Activated T-cell treated with anti-CD3 and anti-CD28 coated beads, Interleukin-2, amount 50 U/mL, for 24 hours (primary cell): ENCODE measurements around the gene CLDN7.
A peak's percentile ranks its signal among the peaks of the same experiment; 100 is the strongest.

ENCODE experiments used
- DNase-seq: peaks from one replicate; pipeline ENCODE4 v3.0.0-alpha.2; 2020
- H3K27ac Mint-ChIP-seq: 2 replicates; pipeline ENCODE4 v1.8.0; 2020; ENCODE audit warnings: mild to moderate bottlenecking, mixed read lengths
- H3K27me3 Mint-ChIP-seq: 2 replicates; pipeline ENCODE4 v1.8.0; 2020; ENCODE audit warnings: mixed read lengths
- H3K36me3 Mint-ChIP-seq: 2 replicates; pipeline ENCODE4 v1.8.0; 2020; ENCODE audit warnings: low read depth, mixed read lengths
- H3K4me1 Mint-ChIP-seq: 2 replicates; pipeline ENCODE4 v1.8.0; 2020; ENCODE audit warnings: low read depth, mixed read lengths
- H3K4me3 Mint-ChIP-seq: 2 replicates; pipeline ENCODE4 v1.8.0; 2020; ENCODE audit warnings: mild to moderate bottlenecking, moderate library complexity, mixed read lengths
- H3K9me3 Mint-ChIP-seq: 2 replicates; pipeline ENCODE4 v1.8.0; 2020; ENCODE audit warnings: mixed read lengths

CLDN7 gene

DNA sequence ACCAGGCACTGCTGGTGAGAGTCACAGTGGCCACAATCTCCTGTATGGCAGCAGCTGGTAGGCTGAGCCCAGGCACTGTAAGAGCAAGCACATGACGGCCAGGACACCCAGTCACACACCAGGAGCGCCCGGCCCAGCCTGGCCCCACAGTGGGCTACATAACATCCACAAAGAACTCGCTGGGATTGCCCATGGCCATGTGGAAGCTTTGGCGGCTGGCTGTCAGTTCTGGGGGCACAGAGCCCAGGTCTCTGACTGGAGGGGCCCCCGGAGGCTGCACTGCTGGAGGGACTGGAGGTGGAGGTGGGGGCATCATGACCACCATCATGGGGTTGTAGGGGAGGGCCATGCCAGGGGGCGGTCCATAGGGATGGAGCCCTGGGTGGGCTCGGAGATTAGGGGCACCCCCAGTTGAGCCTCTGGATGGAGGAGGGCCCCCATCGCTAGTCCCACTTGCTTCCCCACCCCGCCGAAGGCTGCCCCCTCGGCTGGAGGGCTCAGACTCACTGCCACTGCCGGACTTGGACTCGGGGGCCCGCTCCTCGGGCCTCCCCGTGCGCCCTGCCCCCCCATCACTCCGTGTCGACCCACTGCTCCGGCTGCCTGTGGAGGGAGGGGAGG is 36.5 kb downstream of the CLDN7 start:
- H3K27ac Mint-ChIP-seq: no peak overlapping the region
- no peaks in the 10 kb centered on the region for H3K9me3 Mint-ChIP-seq
- no peak for DNase-seq
- no peaks in the 10 kb centered on the region for H3K27me3 Mint-ChIP-seq
- H3K4me3 Mint-ChIP-seq: no peak overlapping the region
- H3K36me3 Mint-ChIP-seq: peaks cover 97% of the 10 kb centered on the region
- H3K4me1 Mint-ChIP-seq: peaks cover 28% of the 10 kb centered on the region

DNA sequence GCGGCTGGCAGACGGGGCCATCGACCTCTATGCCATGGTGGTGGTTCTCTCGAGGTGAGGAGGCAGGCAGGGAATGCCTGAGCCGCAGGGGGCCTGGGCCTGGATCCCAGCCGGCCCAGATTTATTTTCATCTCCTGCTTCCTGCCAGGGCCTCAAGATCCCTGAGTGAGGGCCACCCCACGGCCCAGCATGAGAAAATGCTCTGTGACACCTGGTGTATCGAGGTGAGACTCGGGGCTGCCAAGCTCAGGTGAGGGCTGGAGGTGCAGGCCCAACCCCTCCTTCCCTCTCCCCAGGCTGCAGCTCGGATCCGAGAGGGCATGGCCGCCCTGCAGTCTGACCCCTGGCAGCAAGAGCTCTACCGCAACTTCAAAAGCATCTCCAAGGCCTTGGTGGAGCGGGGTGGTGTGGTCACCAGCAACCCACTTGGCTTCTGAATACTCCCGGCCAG is 37.6 kb downstream of the CLDN7 start:
- Mint-ChIP-seq H3K4me1 (peaks cover 33% of the 10 kb centered on the region), H3K27ac (no peak overlapping the region), H3K4me3 (no peak overlapping the region), H3K27me3 (no peaks in the 10 kb centered on the region), H3K9me3 (no peaks in the 10 kb centered on the region), H3K36me3 (peaks cover 95% of the 10 kb centered on the region)
- no peak for DNase-seq

GRCh38 chr17:7224110-7224509 is 38.2 kb downstream of the CLDN7 start:
- no peak for DNase-seq
- Mint-ChIP-seq H3K27me3 (no peaks in the 10 kb centered on the region), H3K4me1 (peaks cover 36% of the 10 kb centered on the region), H3K36me3 (peaks cover 89% of the 10 kb centered on the region), H3K27ac (peak overlapping the region; percentile 2), H3K9me3 (no peaks in the 10 kb centered on the region), H3K4me3 (no peak overlapping the region)

GRCh38 chr17:7223375-7223774 is 38.9 kb downstream of the CLDN7 start:
- peak overlapping the region; percentile 2 for H3K27ac Mint-ChIP-seq
- H3K36me3 Mint-ChIP-seq: peaks cover 82% of the 10 kb centered on the region
- no peaks in the 10 kb centered on the region for H3K9me3 Mint-ChIP-seq
- DNase-seq: no peak
- peaks cover 37% of the 10 kb centered on the region for H3K4me1 Mint-ChIP-seq
- H3K27me3 Mint-ChIP-seq: no peaks in the 10 kb centered on the region
- no peak overlapping the region for H3K4me3 Mint-ChIP-seq

DNA sequence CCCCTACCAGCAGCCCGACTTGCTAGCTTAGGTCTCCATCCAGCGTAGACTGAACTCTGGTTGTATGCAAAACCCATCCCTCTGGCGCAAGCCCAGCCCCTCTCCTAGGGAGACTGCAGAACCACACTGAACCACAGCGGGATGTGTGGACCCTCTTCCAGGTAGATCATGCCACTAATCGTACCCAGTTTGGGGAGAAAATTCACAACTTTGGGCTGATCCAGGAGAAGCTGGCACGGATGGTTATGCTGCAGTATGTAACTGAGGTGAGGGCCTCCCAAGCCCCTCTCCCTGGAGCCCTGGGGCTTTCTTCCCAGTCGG is 39.3 kb downstream of the CLDN7 start:
- Mint-ChIP-seq H3K27me3 (no peaks in the 10 kb centered on the region), H3K27ac (no peak overlapping the region), H3K9me3 (no peaks in the 10 kb centered on the region), H3K4me1 (peaks cover 37% of the 10 kb centered on the region), H3K4me3 (no peak overlapping the region), H3K36me3 (peaks cover 77% of the 10 kb centered on the region)
- DNase-seq: no peak

- DNase-seq: no peak
- peaks cover 40% of the 10 kb centered on the region for H3K4me1 Mint-ChIP-seq
- peak overlapping the region; percentile 24 for H3K27ac Mint-ChIP-seq
- H3K4me3 Mint-ChIP-seq: no peak overlapping the region
- no peaks in the 10 kb centered on the region for H3K9me3 Mint-ChIP-seq
- no peaks in the 10 kb centered on the region for H3K27me3 Mint-ChIP-seq
- peaks cover 71% of the 10 kb centered on the region for H3K36me3 Mint-ChIP-seq
These were observed 39.9 kb downstream of the CLDN7 start for GRCh38 chr17:7222093-7222971.

GRCh38 chr17:7221278-7222092 is 40.8 kb downstream of the CLDN7 start:
- Mint-ChIP-seq H3K9me3 (no peaks in the 10 kb centered on the region), H3K4me3 (peak overlapping the region; percentile 96), H3K36me3 (peaks cover 63% of the 10 kb centered on the region), H3K4me1 (peaks cover 44% of the 10 kb centered on the region), H3K27ac (peak overlapping the region; percentile 96), H3K27me3 (no peaks in the 10 kb centered on the region)
- no peak for DNase-seq

GRCh38 chr17:7220593-7221277 is 41.5 kb downstream of the CLDN7 start:
- peak; percentile 74 for DNase-seq
- Mint-ChIP-seq H3K9me3 (no peaks in the 10 kb centered on the region), H3K36me3 (peaks cover 57% of the 10 kb centered on the region), H3K4me1 (peaks cover 51% of the 10 kb centered on the region), H3K27me3 (no peaks in the 10 kb centered on the region), H3K27ac (peak overlapping the region; percentile 96), H3K4me3 (peak overlapping the region; percentile 96)

GRCh38 chr17:7219812-7220592 is 42.3 kb downstream of the CLDN7 start, which contains the start of the genes ACADVL and DLG4:
ACADVL (plus strand) TSS chr17:7219938; CDS start chr17:7219985, 47 bp downstream.
DLG4 (minus strand) TSS chr17:7219836.
- H3K27ac Mint-ChIP-seq: peak within 1 kb of the TSS; percentile 96
- no peaks in the 10 kb centered on the region for H3K9me3 Mint-ChIP-seq
- peak; percentile 88 for DNase-seq
- peaks cover 50% of the 10 kb centered on the region for H3K36me3 Mint-ChIP-seq
- H3K4me1 Mint-ChIP-seq: peaks cover 58% of the 10 kb centered on the region
- H3K27me3 Mint-ChIP-seq: no peaks in the 10 kb centered on the region
- H3K4me3 Mint-ChIP-seq: peak within 1 kb of the TSS; percentile 96

DNA sequence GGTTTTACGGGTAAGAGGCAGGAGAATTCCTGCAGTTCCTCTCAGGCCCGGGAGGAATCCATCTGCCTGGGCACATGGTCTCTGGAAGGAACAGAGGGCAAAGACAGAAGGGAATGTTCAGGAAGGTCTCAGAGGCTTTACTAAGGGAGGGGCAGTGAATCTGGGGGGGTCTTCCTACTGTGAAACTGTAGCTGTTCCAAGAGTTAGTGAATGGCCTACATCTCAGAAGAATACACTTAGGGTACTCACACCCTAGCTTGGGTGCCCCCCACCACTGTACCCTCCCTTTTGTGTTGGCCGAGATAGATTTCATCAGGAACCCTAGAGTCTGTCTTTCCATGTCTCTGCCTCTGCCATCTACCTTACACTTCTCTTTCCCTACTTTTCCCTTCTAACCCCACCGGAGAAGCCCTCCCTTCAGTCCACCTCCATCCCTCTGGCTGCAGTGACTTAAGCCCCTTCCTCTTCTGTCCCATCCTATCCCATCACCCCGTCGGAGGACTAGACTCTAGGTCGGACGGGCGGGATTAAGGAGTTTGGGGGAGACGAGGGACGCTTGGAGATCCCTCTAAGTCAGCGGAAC is 43.0 kb downstream of the CLDN7 start:
- H3K27ac Mint-ChIP-seq: peak overlapping the region; percentile 96
- H3K27me3 Mint-ChIP-seq: no peaks in the 10 kb centered on the region
- H3K4me1 Mint-ChIP-seq: peaks cover 65% of the 10 kb centered on the region
- H3K9me3 Mint-ChIP-seq: no peaks in the 10 kb centered on the region
- DNase-seq: no peak
- peaks cover 44% of the 10 kb centered on the region for H3K36me3 Mint-ChIP-seq
- H3K4me3 Mint-ChIP-seq: peak overlapping the region; percentile 96

DNA sequence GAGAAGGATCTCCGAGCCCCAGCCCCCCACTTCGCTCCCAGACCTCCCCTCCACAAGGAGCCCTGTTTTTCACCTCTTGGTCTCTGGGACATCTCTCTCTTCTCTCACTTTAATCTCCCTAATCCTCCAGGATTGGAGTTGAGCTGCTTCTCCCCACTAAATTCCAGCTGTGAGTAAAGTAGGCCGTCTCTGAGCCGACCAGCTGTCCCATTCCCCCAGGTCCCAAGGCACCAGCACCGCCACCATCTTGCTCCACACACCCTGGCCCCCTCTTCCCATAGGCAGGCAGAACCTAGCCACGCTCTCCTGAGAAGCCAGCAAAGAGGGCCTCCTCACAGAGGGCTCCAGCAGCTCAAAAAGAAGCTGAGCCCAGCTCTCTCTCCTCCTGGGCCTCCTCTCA is 43.5 kb downstream of the CLDN7 start:
- peak overlapping the region; percentile 96 for H3K4me3 Mint-ChIP-seq
- H3K4me1 Mint-ChIP-seq: peaks cover 70% of the 10 kb centered on the region

GRCh38 chr17:7218166-7218565 is 44.1 kb downstream of the CLDN7 start:
- Mint-ChIP-seq H3K27ac (peak overlapping the region; percentile 72), H3K4me3 (peak overlapping the region; percentile 42), H3K27me3 (no peaks in the 10 kb centered on the region), H3K4me1 (peaks cover 76% of the 10 kb centered on the region), H3K9me3 (no peaks in the 10 kb centered on the region), H3K36me3 (peaks cover 33% of the 10 kb centered on the region)
- peak; percentile 47 for DNase-seq

More for the DNA sequence above, 43.5 kb downstream of the CLDN7 start:
- Mint-ChIP-seq H3K36me3 (peaks cover 38% of the 10 kb centered on the region), H3K9me3 (no peaks in the 10 kb centered on the region), H3K27me3 (no peaks in the 10 kb centered on the region), H3K27ac (peak overlapping the region; percentile 96)
- DNase-seq: no peak
